Caki2 (cell line): ENCODE results near the gene KRT75. TPM values are rescaled to one million over a fixed set of nuclear protein-coding genes. Genes with fewer than 3 reads are reported as not detected.

Source experiments
- DNase-seq: peaks from one replicate; pipeline ENCODE4 v3.0.0-alpha.2; 2015; ENCODE audit warnings: low read depth
- in situ Hi-C: cut with HindIII; loops from 2 replicates; pipeline ENCODE4 v1.10.0; 2016; ENCODE audit warnings: low sequenced_read_pairs, low pct_unique_long_range_greater_than_20kb, mixed read lengths
- total RNA-seq: library from RNA; depleted of rRNA; stranded (reverse); fragments of >200 nt; shearing (Covaris generic); gene quantifications from 2 replicates; pipeline ENCODE4 v1.2.3, GENCODE V29; 2014; ENCODE audit warnings: low replicate concordance

Gene KRT75
- total RNA-seq, 1 experiment from 2014 or later: not detected

DNA sequence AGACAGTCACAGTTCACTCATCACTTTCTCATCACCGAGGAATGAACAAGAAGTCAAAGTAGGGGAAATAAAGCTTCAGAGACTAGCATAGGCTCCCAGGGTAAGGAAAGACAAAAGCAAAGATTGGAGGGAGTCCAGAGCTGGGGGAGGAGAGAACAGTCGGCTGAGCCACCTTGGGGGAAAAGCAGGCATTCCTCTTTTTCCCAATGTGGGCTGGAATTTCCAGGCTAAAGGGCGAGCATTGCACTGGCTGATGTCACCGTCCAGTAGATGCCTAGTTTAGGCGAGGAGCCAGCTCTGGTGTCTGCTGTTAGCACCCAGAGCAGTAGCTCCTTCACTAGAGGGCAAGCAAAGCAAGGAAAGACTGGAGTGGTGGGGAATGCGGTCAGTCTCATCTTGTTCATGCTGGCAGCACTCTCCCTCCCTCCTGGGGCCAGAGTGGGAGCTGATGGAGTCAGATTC lies 8.5 kb upstream of the KRT75 start:
- peak; percentile 81 for DNase-seq
- in situ Hi-C loops: no loop called here

- no peak for DNase-seq
- in situ Hi-C loops: no loop called here
Measured at GRCh38 chr12:52441320-52441911, 7.2 kb upstream of the KRT75 start.

DNA sequence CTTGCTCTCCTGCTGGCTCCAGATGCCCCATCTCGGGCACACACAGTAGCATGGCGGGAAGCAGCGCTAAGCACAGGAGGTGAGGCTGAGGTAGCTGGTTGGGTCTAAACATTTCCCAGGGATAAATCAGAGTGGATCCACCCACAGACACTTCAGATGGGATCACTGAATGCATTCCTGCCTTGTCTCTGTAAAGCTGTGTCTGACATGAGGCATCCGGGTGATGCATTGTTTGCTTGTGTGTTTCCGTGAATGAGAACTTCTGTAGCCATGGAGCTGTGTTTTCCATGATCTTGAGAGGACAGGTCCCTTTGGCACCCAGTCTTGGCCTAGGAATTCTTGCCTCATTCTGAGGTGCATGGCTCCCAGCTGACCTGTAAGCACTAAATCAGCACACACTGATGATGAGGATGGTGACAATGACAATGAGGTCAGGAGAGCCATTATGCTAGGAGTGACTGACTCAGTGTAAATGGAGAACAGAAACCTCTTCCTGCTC lies 6.7 kb upstream of the KRT75 start:
- in situ Hi-C loops: no loop called here
- peak; percentile 26 for DNase-seq

DNA sequence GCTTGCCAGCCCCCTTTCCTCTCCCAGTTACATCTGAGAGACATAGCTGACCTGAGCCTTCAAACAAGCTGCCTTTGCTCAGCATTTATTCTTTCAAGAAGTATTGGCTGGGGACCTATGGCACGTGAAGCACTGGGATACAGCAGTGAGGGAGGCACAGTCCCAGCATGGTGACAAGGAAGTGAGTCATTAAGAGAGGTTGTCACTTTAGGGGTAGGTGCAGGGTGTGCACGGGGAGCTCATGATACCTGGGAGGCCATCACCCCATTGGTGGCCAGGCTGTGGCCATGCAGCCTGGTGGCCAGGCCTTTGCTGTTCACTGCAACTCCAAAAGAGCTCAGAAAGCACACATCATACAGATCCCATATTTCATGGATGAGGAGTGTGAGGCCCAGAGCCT lies 5.7 kb upstream of the KRT75 start:
- in situ Hi-C loops: no loop called here
- no peak for DNase-seq

GRCh38 chr12:52439420-52439819 lies 5.2 kb upstream of the KRT75 start:
- in situ Hi-C loops: no loop called here
- DNase-seq: no peak

DNA sequence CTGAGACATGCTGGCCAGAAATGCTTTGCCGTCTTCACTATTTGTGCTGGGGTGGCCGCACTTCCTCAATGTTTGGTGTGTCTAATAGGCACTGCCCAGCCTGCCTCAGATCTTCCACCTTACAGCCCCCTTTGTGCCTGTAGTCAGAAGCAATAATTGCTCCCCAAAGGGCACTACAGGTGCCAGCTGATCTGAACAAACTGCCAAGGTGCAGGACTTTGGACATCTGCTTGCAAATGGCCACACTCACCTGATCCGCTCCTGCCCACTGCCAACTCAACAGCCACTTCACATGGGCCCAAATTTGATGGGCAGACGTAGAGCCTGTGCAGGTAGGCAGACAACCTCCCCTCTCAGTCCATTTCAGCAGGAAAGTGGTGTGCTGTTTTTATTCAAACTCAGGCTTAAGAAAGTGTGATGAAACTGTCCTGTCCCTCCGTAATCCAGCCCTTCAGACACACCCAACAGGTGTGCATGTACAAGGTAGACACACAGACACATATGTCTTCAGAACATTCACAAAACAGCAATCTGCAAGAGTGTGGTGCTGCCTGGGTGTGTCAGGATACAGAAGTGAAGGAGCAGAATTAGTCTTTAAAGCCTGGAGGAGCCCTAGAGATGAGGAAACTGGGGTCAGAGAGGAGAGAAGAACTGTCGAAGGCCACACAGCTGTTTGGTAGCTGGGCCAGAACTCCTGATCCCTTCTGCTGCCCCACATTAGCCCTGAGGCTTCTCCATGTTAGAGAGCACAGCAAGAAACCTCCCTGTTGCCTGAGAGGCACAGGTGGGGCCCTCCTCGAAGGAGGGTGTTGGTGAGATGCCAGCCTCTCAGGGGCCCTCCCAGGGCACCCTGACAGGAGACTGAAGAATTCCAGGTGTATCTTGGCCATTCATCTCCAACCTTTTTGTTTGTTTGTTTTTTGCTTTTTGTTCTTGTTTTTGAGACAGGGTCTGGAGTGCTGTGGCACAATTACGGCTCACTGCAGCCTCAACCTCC lies 4.4 kb upstream of the KRT75 start:
- in situ Hi-C loops: no loop called here
- DNase-seq: no peak

DNA sequence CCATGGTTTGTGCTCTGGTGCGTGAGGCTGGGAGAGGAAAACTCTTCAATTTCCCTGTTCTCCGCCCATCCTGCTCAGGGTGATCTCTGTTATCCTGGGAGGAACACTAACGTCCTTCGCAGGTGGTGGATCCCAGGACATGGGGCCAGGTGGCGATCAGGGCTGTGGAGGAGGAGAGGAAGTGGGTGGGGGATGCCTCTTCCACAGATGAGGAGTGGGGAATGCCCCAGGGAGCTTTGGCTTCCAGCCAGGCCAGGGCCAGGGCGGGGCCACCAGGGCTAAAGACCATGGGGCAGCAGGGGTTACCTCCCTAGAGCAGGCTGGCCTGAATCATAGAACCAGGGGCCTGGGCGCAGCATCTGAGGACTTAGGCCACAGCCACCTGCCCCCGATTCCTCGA lies 3.3 kb upstream of the KRT75 start:
- in situ Hi-C loops: no loop called here
- DNase-seq: no peak

GRCh38 chr12:52436828-52437474 lies 2.8 kb upstream of the KRT75 start:
- in situ Hi-C loops: no loop called here
- DNase-seq: no peak

DNA sequence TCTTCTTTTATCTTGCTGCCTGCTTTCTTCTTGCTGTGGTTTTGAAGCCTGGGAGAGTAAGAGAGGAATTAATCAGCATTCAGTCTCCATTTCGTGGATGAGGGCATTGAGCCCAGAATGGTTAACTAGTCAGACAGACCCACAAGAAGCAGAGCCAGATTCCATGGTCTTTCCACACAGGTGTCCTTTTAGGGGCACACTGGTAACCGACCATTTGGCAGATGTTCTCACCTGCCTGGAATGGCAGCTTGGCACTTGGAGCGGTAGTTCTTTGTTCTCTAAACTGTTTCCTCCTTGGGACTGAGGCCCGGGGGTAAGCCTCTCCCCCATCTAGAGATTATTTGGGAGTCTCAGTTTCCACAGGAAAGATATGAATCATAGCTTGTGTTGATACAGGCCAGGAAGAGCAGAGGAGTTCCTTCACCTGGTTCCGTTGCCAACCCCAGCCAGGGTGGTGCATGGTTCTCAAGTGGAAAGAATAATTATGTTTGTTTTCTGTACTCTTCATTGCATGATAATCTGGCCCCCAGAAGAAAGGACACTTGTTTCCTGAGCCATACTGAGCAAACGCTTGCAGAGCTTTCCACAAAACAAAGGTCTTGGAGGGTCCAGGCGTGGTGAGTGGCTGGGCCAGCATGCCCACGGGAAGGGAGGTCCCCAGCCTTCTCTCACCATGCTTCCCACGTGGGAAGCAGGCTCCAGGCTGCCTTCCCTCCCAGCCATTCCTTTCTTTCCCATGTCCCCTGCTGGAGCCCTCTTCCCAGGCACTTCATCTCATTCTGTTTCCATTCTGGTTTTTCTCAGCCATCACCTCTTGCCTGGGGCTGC lies 2.0 kb upstream of the KRT75 start:
- in situ Hi-C loops: no loop called here
- DNase-seq: no peak

- in situ Hi-C loops: no loop called here
- DNase-seq: no peak
Measured at GRCh38 chr12:52435659-52435999, 1.5 kb upstream of the KRT75 start.

- in situ Hi-C loops: no loop called here
- DNase-seq: no peak
Measured at GRCh38 chr12:52434760-52435530, 774 bp upstream of the KRT75 start.

DNA sequence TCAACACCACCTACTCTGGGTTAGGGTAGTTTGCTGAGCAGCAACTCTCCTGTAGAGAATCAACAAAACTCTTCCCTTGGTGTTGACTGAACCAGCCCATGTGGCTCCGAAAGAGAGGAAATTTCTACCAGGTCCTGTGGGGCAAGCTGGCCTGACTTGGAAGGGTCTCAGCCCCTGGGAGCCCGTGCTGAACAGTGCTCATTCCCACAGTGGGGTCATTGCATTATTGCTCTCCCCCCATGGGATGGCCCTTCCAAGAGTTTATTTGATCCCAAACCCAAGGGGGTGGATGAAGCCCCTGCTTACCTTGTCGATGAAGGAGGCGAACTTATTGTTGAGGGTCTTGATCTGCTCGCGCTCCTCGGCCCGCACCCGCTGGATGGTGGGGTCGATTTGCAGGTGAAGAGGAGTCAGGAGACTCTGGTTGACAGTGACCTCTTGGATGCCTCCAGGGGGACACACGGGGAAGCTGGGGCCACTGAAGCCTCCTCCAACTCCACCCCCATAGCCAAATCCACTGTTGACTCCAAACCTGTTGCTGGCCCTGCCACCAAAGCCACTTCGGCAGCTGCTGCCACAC lies 580 bp downstream of the KRT75 start:
- in situ Hi-C loops: no loop called here
- DNase-seq: no peak

DNA sequence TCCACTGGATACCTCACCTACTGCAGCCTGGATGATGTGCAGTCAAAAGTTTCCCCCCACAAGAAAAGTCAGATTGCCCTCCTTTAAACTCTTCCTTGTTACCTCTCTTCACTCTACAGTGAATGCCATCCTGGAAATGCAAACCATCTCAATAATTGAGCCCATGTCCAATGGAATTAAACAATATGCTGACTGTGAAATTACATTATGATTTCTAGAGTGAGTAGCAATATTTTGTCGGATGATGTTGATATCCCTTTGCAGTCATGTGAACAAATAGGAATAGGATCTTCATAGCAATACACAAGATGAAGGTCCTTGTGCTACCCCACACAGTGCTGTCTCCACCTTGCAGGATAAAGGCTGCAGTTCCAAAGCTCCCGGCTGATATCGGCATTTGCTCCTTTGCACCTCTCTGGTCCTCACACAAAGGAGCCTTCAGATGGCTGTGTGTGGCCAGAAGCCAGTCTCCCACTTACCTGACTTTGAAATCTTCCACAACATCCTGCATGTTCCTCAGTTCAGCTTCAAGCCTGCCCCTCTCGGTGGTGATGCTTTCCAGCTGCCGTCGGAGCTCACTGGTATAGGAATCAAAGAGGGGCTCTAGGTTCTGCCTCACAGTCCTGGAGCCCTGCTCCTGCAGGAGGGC lies 1.5 kb downstream of the KRT75 start:
- DNase-seq: no peak
- in situ Hi-C loops: no loop called here

GRCh38 chr12:52428121-52428520 lies 6.0 kb downstream of the KRT75 start:
- in situ Hi-C loops: no loop called here
- no peak for DNase-seq

GRCh38 chr12:52427083-52427482 lies 7.1 kb downstream of the KRT75 start:
- DNase-seq: no peak
- in situ Hi-C loops: no loop called here

- in situ Hi-C loops: no loop called here
- no peak for DNase-seq
Measured at GRCh38 chr12:52426034-52426433, 8.1 kb downstream of the KRT75 start.

- in situ Hi-C loops: no loop called here
- DNase-seq: no peak
Measured at GRCh38 chr12:52425466-52425865, 8.7 kb downstream of the KRT75 start.
